ENCODE measurements around the gene FGF18. TPM values are rescaled to one million over a fixed set of nuclear protein-coding genes. Genes with fewer than 3 reads are reported as not detected.

FGF18 gene
- total and polyA plus RNA-seq, 9 of the 15 experiments (the other 6 are each of a cell fraction or from before 2014, with no cell fraction given): 0.05 to 0.18 (median 0.11) TPM; not detected in 6

- TF ChIP-seq TRIM24 (IDR thresholded peaks at IDR 0.05): no peak
- no peak for TF ChIP-seq ZBTB5 (IDR thresholded peaks at IDR 0.05)
- 0 out of 3 replicates have a peak, but pooled peaks of 1 of the 2 experiments have one; percentile 12 for TF ChIP-seq CBX3 (IDR thresholded peaks at IDR 0.05; ENCODE audit: borderline replicate concordance in 1 of 2, low read length in 2 of 2)
- no peak for TF ChIP-seq SRF (CRISPR knock-in tag; IDR thresholded peaks at IDR 0.05)
- TF ChIP-seq POLR2B (IDR thresholded peaks at IDR 0.05; ENCODE audit: low read depth, partially characterized antibody): no peak
- no peak for TF ChIP-seq ZNF75A (CRISPR knock-in tag; IDR thresholded peaks at IDR 0.05)
- TF ChIP-seq TSHZ1 (CRISPR knock-in tag; IDR thresholded peaks at IDR 0.05): no peak
- no peak for TF ChIP-seq MAFK (IDR thresholded peaks at IDR 0.05; ENCODE audit: low read length)
- peak; percentile 34; the same call in 1 of the 2 replicates for TF ChIP-seq SMARCA4 (IDR thresholded peaks at IDR 0.05)
- TF ChIP-seq ZNF655 (CRISPR knock-in tag; IDR thresholded peaks at IDR 0.05): no peak
- TF ChIP-seq RREB1 (CRISPR knock-in tag; IDR thresholded peaks at IDR 0.05): no peak
- TF ChIP-seq MAFG (tag; conservative IDR thresholded peaks at IDR 0.05): no peak
- no peak for TF ChIP-seq ZNF212 (CRISPR knock-in tag; IDR thresholded peaks at IDR 0.05)
- 0 out of 4 replicates have a peak, but pooled peaks of 1 of the 2 experiments have one; percentile 28 for TF ChIP-seq ARNT (IDR thresholded peaks at IDR 0.05)
These were observed 32.5 kb upstream of the FGF18 start (continued) for GRCh38 chr5:171386861-171387344.
